Hepatocyte (in vitro differentiated cells): ENCODE results near the gene NFXL1.

Source experiments
- CTCF ChIP-seq: fragments of 200-600 bp; sonication (generic); IDR thresholded peaks from 2 replicates; pipeline ENCODE4 v1.5.1; 2016; ENCODE audit warnings: antibody characterized with exemption, mild to moderate bottlenecking; ENCODE audit not compliant: poor library complexity
- EZH2 ChIP-seq: fragments of 200-600 bp; sonication (generic); IDR thresholded peaks from 2 replicates; pipeline ENCODE4 v1.6.1; 2016; ENCODE audit warnings: antibody characterized with exemption, mild to moderate bottlenecking, borderline replicate concordance
- EZH2phosphoT487 ChIP-seq: fragments of 200-600 bp; sonication (generic); IDR thresholded peaks from one replicate; pipeline ENCODE4 v1.6.1; 2018; ENCODE audit warnings: antibody characterized with exemption, mild to moderate bottlenecking, low read depth, moderate library complexity; ENCODE audit not compliant: unreplicated experiment, severe bottlenecking

GRCh38 chr4:47876784-47877546 is 37.4 kb downstream of the NFXL1 start:
- TF ChIP-seq EZH2 (no peak), CTCF (no peak), EZH2phosphoT487 (no peak)
